Measurements from ENCODE around the gene ANKFN1.

ANKFN1 gene

GRCh38 chr17:56146534-56146933, 6.7 kb upstream of the ANKFN1 start:
- Histone ChIP-seq H3K4me3 (replicated peaks; ENCODE audit: low read depth, low read length) (no peak overlapping the region), H3K27me3 (replicated peaks; ENCODE audit: control insufficient read depth, insufficient read depth, low read length) (no peaks in the 10 kb centered on the region; the same call in 1 of the 2 replicates), H3K36me3 (ENCODE audit: control insufficient read depth, insufficient read depth, low read length) (no peaks in the 10 kb centered on the region)
- no peak for TF ChIP-seq CTCF (IDR thresholded peaks at IDR 0.05; ENCODE audit: insufficient read depth, low read length, poor library complexity, severe bottlenecking)
- DNase-seq (ENCODE audit: extremely low read depth, insufficient read length), result no peak

GRCh38 chr17:56148333-56148732, 4.9 kb upstream of the ANKFN1 start:
- TF ChIP-seq CTCF (IDR thresholded peaks at IDR 0.05; ENCODE audit: insufficient read depth, low read length, poor library complexity, severe bottlenecking), result no peak
- no peaks in the 10 kb centered on the region for H3K27me3 ChIP-seq (replicated peaks; ENCODE audit: control insufficient read depth, insufficient read depth, low read length)
- DNase-seq (ENCODE audit: extremely low read depth, insufficient read length), result no peak
- H3K4me3 ChIP-seq (replicated peaks; ENCODE audit: low read depth, low read length), result no peak overlapping the region
- no peaks in the 10 kb centered on the region for H3K36me3 ChIP-seq (ENCODE audit: control insufficient read depth, insufficient read depth, low read length)

- Histone ChIP-seq H3K27me3 (replicated peaks; ENCODE audit: control insufficient read depth, insufficient read depth, low read length) (no peaks in the 10 kb centered on the region), H3K4me3 (replicated peaks; ENCODE audit: low read depth, low read length) (no peak overlapping the region), H3K36me3 (ENCODE audit: control insufficient read depth, insufficient read depth, low read length) (no peaks in the 10 kb centered on the region)
- no peak for DNase-seq (ENCODE audit: extremely low read depth, insufficient read length)
- no peak for TF ChIP-seq CTCF (IDR thresholded peaks at IDR 0.05; ENCODE audit: insufficient read depth, low read length, poor library complexity, severe bottlenecking)
Measured at GRCh38 chr17:56149266-56150036, 3.8 kb upstream of the ANKFN1 start.

GRCh38 chr17:56150649-56151048, 2.6 kb upstream of the ANKFN1 start:
- H3K36me3 ChIP-seq (ENCODE audit: control insufficient read depth, insufficient read depth, low read length), result no peaks in the 10 kb centered on the region
- H3K27me3 ChIP-seq (replicated peaks; ENCODE audit: control insufficient read depth, insufficient read depth, low read length), result no peaks in the 10 kb centered on the region
- no peak overlapping the region for H3K4me3 ChIP-seq (replicated peaks; ENCODE audit: low read depth, low read length)
- no peak for TF ChIP-seq CTCF (IDR thresholded peaks at IDR 0.05; ENCODE audit: insufficient read depth, low read length, poor library complexity, severe bottlenecking)
- no peak for DNase-seq (ENCODE audit: extremely low read depth, insufficient read length)

- Histone ChIP-seq H3K27me3 (replicated peaks; ENCODE audit: control insufficient read depth, insufficient read depth, low read length) (no peaks in the 10 kb centered on the region; the same call in 1 of the 2 replicates), H3K4me3 (replicated peaks; ENCODE audit: low read depth, low read length) (no peak overlapping the region), H3K36me3 (ENCODE audit: control insufficient read depth, insufficient read depth, low read length) (no peaks in the 10 kb centered on the region)
- no peak for TF ChIP-seq CTCF (IDR thresholded peaks at IDR 0.05; ENCODE audit: insufficient read depth, low read length, poor library complexity, severe bottlenecking)
- DNase-seq (ENCODE audit: extremely low read depth, insufficient read length), result no peak
Measured at GRCh38 chr17:56157845-56158244, 4.6 kb downstream of the ANKFN1 start.

All from GM06990 (cell line).